Natural killer cell treated with Interleukin-12 subunit alpha and Interleukin-12 subunit beta and Interleukin-15 and Interleukin-18, amount 100 ng/mL, for 72 hours (primary cell): Measurements from ENCODE around the gene CATSPERE. TPM values are rescaled to one million over a fixed set of nuclear protein-coding genes. Genes with fewer than 3 reads are reported as not detected.

Source experiments
- total RNA-seq, 2 donors: library from RNA; stranded (reverse); gene quantifications; one replicate each; pipeline ENCODE4 v1.2.3, GENCODE V29; 2022

Gene CATSPERE
- total RNA-seq, 2 donors from 2014 or later: 0.64 to 0.78 TPM

Other genes with a start within 250 kb of the CATSPERE start
- gene ADSS2, start 9.4 kb upstream of the CATSPERE start, total RNA-seq: 10 to 100 TPM; 45.0 to 51.0 TPM
- 10 to 100 TPM; 26.9 to 31.7 TPM for gene DESI2, start 191.9 kb downstream of the CATSPERE start, total RNA-seq